Measurements from ENCODE around the gene ATP6V1B1. TPM values are rescaled to one million over a fixed set of nuclear protein-coding genes. Genes with fewer than 3 reads are reported as not detected.

ATP6V1B1 gene
- total and polyA plus RNA-seq, 2 of the 4 experiments (the other 2 are of a cell fraction): 1.3 TPM; not detected in 1

DNA sequence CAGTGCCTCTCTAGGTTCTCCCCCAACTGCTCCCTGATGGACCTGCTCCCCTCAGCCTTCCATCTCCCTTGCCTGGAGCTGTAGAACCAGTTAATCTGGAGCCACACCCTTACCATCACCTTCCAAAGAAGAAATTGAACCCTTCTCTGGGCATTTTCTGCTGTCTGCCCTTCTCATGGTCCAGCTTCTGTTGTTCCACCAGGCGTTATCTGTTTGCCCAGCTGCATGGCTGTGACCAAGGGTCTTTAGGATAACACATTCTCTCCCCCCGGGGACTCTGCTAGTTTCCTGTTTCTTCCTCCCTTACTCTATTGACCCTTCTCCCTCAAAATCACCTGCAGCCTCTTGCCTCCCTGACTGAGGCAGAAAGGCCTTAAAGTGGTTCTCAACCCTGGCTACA is 39.5 kb downstream of the ATP6V1B1 start:
- Histone ChIP-seq H3K36me3 (ENCODE audit: control insufficient read depth, insufficient read depth, low read length) (no peaks in the 10 kb centered on the region), H2AFZ (replicated peaks; ENCODE audit: low read length, poor library complexity) (no peak overlapping the region), H4K20me1 (ENCODE audit: insufficient read depth, low read length) (no peaks in the 10 kb centered on the region), H3K14ac (replicated peaks; ENCODE audit: low read depth, low read length) (no peak overlapping the region), H3K4ac (ENCODE audit: low read depth, low read length) (no peak overlapping the region), H4K91ac (ENCODE audit: insufficient read depth, low read depth, low read length) (no peak overlapping the region), H3K18ac (ENCODE audit: low read depth, low read length) (no peak overlapping the region), H3K4me2 (ENCODE audit: low read depth, low read length) (no peak overlapping the region), H3K9me3 (ENCODE audit: control insufficient read depth, insufficient read depth, low read length) (no peaks in the 10 kb centered on the region), H2BK5ac (ENCODE audit: low read depth, low read length, poor library complexity, severe bottlenecking) (no peak overlapping the region), H3K4me3 (ENCODE audit: insufficient read depth, low read depth, low read length) (no peak overlapping the region), H2BK15ac (ENCODE audit: low read depth, low read length) (no peak overlapping the region), H3K27me3 (ENCODE audit: control insufficient read depth, insufficient read depth, low read length) (no peaks in the 10 kb centered on the region), H3K9ac (ENCODE audit: low read depth, low read length) (no peak overlapping the region), H4K5ac (ENCODE audit: low read depth, low read length) (no peak overlapping the region), H4K8ac (ENCODE audit: low read depth in 2 of 2, low read length in 2 of 2) (no peak overlapping the region), H3K4me1 (ENCODE audit: control insufficient read depth, insufficient read depth, low read length) (peaks cover 5% of the 10 kb centered on the region; the same call in 1 of the 2 replicates), H3K27ac (ENCODE audit: insufficient read depth, low read length) (no peak overlapping the region), H2AK9ac (replicated peaks; ENCODE audit: low read depth, low read length, poor library complexity) (no peak overlapping the region), H3K23ac (ENCODE audit: low read depth, low read length) (no peak overlapping the region), H3K79me1 (ENCODE audit: low read depth in 1 of 2, low read length in 2 of 2) (no peaks in the 10 kb centered on the region), H2BK120ac (ENCODE audit: low read depth, low read length) (no peak overlapping the region), H3K9me1 (ENCODE audit: insufficient read depth, low read length) (peaks cover 12% of the 10 kb centered on the region), H3K56ac (ENCODE audit: extremely low read depth, insufficient read depth, low read length) (no peak overlapping the region), H2AK5ac (ENCODE audit: low read depth, low read length) (no peak overlapping the region), H2BK20ac (ENCODE audit: low read depth, low read length) (no peak overlapping the region)
- ChIA-PET CTCF (no interaction called here), POLR2A (ENCODE audit: unreplicated experiment) (no interaction called here)
- ATAC-seq (ENCODE audit: low read depth): no peak
- intact Hi-C loops (cut with micrococcal nuclease) (loop anchor here (5.0 kb wide), 1 partner anchor 92 kb away; the partner anchor contains the start of gene NAGK), in situ Hi-C loops (cut with MboI; ENCODE audit: low sequenced_read_pairs) (no loop called here), dilution Hi-C loops (cut with HindIII; ENCODE audit: low sequenced_read_pairs, unreplicated experiment) (no loop called here)
- TF ChIP-seq MAFK (IDR thresholded peaks at IDR 0.05; ENCODE audit: low read depth, low read length) (no peak), POLR2A (IDR thresholded peaks at IDR 0.05; ENCODE audit: low read depth, low read length) (no peak), MAZ (IDR thresholded peaks at IDR 0.05; ENCODE audit: borderline replicate concordance, low read depth, low read length) (no peak), FOS (IDR thresholded peaks at IDR 0.05; ENCODE audit: low read depth, low read length) (no peak), BHLHE40 (IDR thresholded peaks at IDR 0.05; ENCODE audit: low read depth, low read length) (no peak), RFX5 (IDR thresholded peaks at IDR 0.05; ENCODE audit: low read depth, low read length) (no peak), NFE2L2 (IDR thresholded peaks at IDR 0.05; ENCODE audit: low read depth, low read length) (no peak)
- TF ChIP-seq, protein P1, sequence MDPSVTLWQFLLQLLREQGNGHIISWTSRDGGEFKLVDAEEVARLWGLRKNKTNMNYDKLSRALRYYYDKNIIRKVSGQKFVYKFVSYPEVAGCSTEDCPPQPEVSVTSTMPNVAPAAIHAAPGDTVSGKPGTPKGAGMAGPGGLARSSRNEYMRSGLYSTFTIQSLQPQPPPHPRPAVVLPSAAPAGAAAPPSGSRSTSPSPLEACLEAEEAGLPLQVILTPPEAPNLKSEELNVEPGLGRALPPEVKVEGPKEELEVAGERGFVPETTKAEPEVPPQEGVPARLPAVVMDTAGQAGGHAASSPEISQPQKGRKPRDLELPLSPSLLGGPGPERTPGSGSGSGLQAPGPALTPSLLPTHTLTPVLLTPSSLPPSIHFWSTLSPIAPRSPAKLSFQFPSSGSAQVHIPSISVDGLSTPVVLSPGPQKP (IDR thresholded peaks at IDR 0.05; ENCODE audit: borderline replicate concordance, low read depth, low read length): no peak
- no peak for DNase-seq
- no TSS peak for BruUV-seq (replicated peaks)
- WGBS, 2 experiments (ENCODE audit: extremely low coverage in 2 of 2, insufficient read length in 1 of 2): no CpG with 5 or more reads among the region's 2 CpGs

Measured in IMR-90 (cell line).